WTC11 (cell line): ENCODE results near the gene TMEM147. TPM values are rescaled to one million over a fixed set of nuclear protein-coding genes. Genes with fewer than 3 reads are reported as not detected.

Experiments
- ATAC-seq: fragments of 200-7000 bp; cut with Tn5 transposase; 2 replicates; pipeline ENCODE4 v1.10.0; 2021; ENCODE audit warnings: mild to moderate bottlenecking, moderate library complexity
- CTCF ChIA-PET: fragments of 300-600 bp; sonication (Branson Sonifier 250); formaldehyde crosslinking; loops from one replicate; lab custom pipeline; 2021; ENCODE audit warnings: antibody characterized with exemption; lab: Charles Lee
- POLR2A ChIA-PET: fragments of 350-600 bp; sonication (Branson Sonifier 250); formaldehyde crosslinking; loops from one replicate; lab custom pipeline; 2021; ENCODE audit warnings: antibody characterized with exemption; lab: Charles Lee
- DNase-seq: peaks from one replicate; pipeline ENCODE4 v3.0.0; 2021; ENCODE audit warnings: low spot score
- H3K27ac Mint-ChIP-seq: 2 replicates; pipeline ENCODE4 v1.8.0; 2021; ENCODE audit warnings: mixed read lengths
- H3K27me3 Mint-ChIP-seq: 2 replicates; pipeline ENCODE4 v1.8.0; 2021; ENCODE audit warnings: low read depth, mild to moderate bottlenecking, moderate library complexity, mixed read lengths
- H3K36me3 Mint-ChIP-seq: 2 replicates; pipeline ENCODE4 v1.8.0; 2021; ENCODE audit warnings: mixed read lengths
- H3K4me1 Mint-ChIP-seq: 2 replicates; pipeline ENCODE4 v1.8.0; 2022; ENCODE audit warnings: mixed read lengths
- H3K4me3 Mint-ChIP-seq: 2 replicates; pipeline ENCODE4 v1.8.0; 2021; ENCODE audit warnings: mild to moderate bottlenecking, moderate library complexity, mixed read lengths
- H3K9me3 Mint-ChIP-seq: 2 replicates; pipeline ENCODE4 v1.8.0; 2021; ENCODE audit warnings: mixed read lengths
- ARID4B ChIP-seq: sonication (generic); formaldehyde crosslinking; IDR thresholded peaks from 2 replicates; pipeline ENCODE4 v1.8.0; 2023; ENCODE audit warnings: missing genetic modification reagents, mild to moderate bottlenecking, borderline replicate concordance
- E2F5 ChIP-seq: sonication (generic); formaldehyde crosslinking; IDR thresholded peaks from 2 replicates; pipeline ENCODE4 v1.8.1; 2022; ENCODE audit warnings: mild to moderate bottlenecking, moderate library complexity, missing genetic modification reagents
- FOXP1 ChIP-seq: sonication (generic); formaldehyde crosslinking; IDR thresholded peaks from 2 replicates; pipeline ENCODE4 v1.8.0; 2022; ENCODE audit warnings: missing genetic modification reagents, mild to moderate bottlenecking, moderate library complexity, borderline replicate concordance
- MYBL2 ChIP-seq: sonication (generic); formaldehyde crosslinking; IDR thresholded peaks from 2 replicates; pipeline ENCODE4 v1.8.1; 2023; ENCODE audit warnings: mild to moderate bottlenecking, moderate library complexity, missing genetic modification reagents
- NR1H2 ChIP-seq: sonication (generic); formaldehyde crosslinking; IDR thresholded peaks from 2 replicates; pipeline ENCODE4 v1.9.0; 2021; ENCODE audit warnings: mild to moderate bottlenecking, moderate library complexity, missing genetic modification reagents
- RELA ChIP-seq: sonication (generic); formaldehyde crosslinking; IDR thresholded peaks from 2 replicates; pipeline ENCODE4 v1.8.1; 2022; ENCODE audit warnings: missing genetic modification reagents, mild to moderate bottlenecking, borderline replicate concordance
- TEAD4 ChIP-seq: sonication (generic); formaldehyde crosslinking; IDR thresholded peaks from 2 replicates; pipeline ENCODE4 v1.8.0; 2022; ENCODE audit warnings: mild to moderate bottlenecking, missing genetic modification reagents
- ZNF263 ChIP-seq: sonication (generic); formaldehyde crosslinking; IDR thresholded peaks from 2 replicates; pipeline ENCODE4 v1.8.1; 2022; ENCODE audit warnings: low read depth, mild to moderate bottlenecking, moderate library complexity, missing genetic modification reagents
- ZNF281 ChIP-seq: sonication (generic); formaldehyde crosslinking; IDR thresholded peaks from 2 replicates; pipeline ENCODE4 v1.8.0; 2023; ENCODE audit warnings: mild to moderate bottlenecking, missing genetic modification reagents
- ZNF423 ChIP-seq: fragments of 250-450 bp; sonication (Bioruptor Pico); IDR thresholded peaks from 2 replicates; pipeline ENCODE4 v2.1.2; 2022; ENCODE audit warnings: mild to moderate bottlenecking, moderate library complexity
- total RNA-seq: library from RNA; stranded (reverse); gene quantifications from 3 replicates; pipeline ENCODE4 v1.2.3, GENCODE V29; 2021
- TF ChIP-seq, protein P1 (sequence below): sonication (generic); formaldehyde crosslinking; IDR thresholded peaks from 2 replicates; pipeline ENCODE4 v1.8.1; 2023; ENCODE audit warnings: mild to moderate bottlenecking, missing genetic modification reagents
- TF ChIP-seq, protein P2 (sequence below): sonication (generic); formaldehyde crosslinking; IDR thresholded peaks from 2 replicates; pipeline ENCODE4 v1.8.0; 2022; ENCODE audit warnings: mild to moderate bottlenecking, missing genetic modification reagents

The TMEM147 gene
- total RNA-seq, 1 experiment from 2014 or later = 135 TPM

GRCh38 chr19:35544110-35544802, 1.2 kb upstream of the TMEM147 start:
- TF ChIP-seq ZNF423 (CRISPR knock-in tag) (no peak), ARID4B (CRISPR knock-in tag) (no peak), TEAD4 (CRISPR knock-in tag) (no peak), NR1H2 (no peak), FOXP1 (CRISPR knock-in tag) (no peak), ZNF263 (CRISPR knock-in tag) (no peak), MYBL2 (CRISPR knock-in tag) (no peak), ZNF281 (no peak)
- TF ChIP-seq, protein P1, sequence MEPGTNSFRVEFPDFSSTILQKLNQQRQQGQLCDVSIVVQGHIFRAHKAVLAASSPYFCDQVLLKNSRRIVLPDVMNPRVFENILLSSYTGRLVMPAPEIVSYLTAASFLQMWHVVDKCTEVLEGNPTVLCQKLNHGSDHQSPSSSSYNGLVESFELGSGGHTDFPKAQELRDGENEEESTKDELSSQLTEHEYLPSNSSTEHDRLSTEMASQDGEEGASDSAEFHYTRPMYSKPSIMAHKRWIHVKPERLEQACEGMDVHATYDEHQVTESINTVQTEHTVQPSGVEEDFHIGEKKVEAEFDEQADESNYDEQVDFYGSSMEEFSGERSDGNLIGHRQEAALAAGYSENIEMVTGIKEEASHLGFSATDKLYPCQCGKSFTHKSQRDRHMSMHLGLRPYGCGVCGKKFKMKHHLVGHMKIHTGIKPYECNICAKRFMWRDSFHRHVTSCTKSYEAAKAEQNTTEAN (CRISPR knock-in tag) = no peak
- TF ChIP-seq, all 79 proteins: peak for 0
- POLR2A ChIA-PET = no interaction called here
- peak overlapping the region; percentile 92 for H3K4me3 Mint-ChIP-seq
- CTCF ChIA-PET = interaction anchor here (1.2 to 2.0 kb wide), 2 partner anchors 13 to 34 kb away, joined by 3 to 6 read pairs; no protein-coding TSS in a partner anchor
- ATAC-seq = no peak
- no peaks in the 10 kb centered on the region for H3K9me3 Mint-ChIP-seq
- no peak for DNase-seq
- H3K27me3 Mint-ChIP-seq = no peaks in the 10 kb centered on the region; the same call in 1 of the 2 replicates
- peaks cover 21% of the 10 kb centered on the region for H3K4me1 Mint-ChIP-seq
- H3K27ac Mint-ChIP-seq = peak overlapping the region; percentile 80
- peaks cover 27% of the 10 kb centered on the region for H3K36me3 Mint-ChIP-seq

DNA sequence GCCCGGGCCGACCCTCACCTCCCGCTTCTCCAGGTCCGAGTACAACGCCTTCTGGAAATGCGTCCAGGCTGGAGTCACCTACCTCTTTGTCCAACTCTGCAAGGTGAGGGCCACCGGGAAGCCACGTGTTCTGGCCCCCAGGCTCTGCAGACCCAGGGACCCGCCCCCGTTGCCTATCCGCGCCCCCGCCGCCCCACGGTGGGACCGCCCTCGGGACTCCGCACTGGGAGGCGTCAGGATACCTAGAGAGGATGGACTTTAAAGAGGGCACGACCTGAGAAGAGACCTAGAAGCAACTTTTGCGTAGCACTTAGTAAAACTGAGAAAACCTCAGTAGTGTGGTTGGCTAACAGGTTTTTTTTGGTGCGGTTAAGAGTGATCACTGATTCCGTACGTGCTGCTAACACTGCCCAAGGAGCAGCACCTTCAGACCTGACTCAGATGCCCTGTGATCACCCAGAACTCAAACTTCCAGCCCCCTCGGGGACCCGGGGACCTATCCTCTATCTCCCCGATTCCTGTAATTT, 492 bp downstream of the TMEM147 start:
- peak overlapping the region; percentile 92 for H3K4me3 Mint-ChIP-seq
- H3K27ac Mint-ChIP-seq = 0 out of 2 replicates have a peak overlapping the region, but pooled peaks have one; percentile 27
- ChIA-PET CTCF (no interaction called here), POLR2A (no interaction called here)
- DNase-seq (peak; percentile 52), ATAC-seq (peak; percentile 23)
- peaks cover 23% of the 10 kb centered on the region for H3K4me1 Mint-ChIP-seq
- no peaks in the 10 kb centered on the region; the same call in 1 of the 2 replicates for H3K27me3 Mint-ChIP-seq
- TF ChIP-seq, protein P2, sequence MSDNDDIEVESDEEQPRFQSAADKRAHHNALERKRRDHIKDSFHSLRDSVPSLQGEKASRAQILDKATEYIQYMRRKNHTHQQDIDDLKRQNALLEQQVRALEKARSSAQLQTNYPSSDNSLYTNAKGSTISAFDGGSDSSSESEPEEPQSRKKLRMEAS (CRISPR knock-in tag) = 0 out of 2 replicates have a peak, but pooled peaks have one; percentile 2
- TF ChIP-seq E2F5 (CRISPR knock-in tag) (0 out of 2 replicates have a peak, but pooled peaks have one; percentile 22), RELA (CRISPR knock-in tag) (no peak)
- no peaks in the 10 kb centered on the region for H3K9me3 Mint-ChIP-seq
- peaks cover 24% of the 10 kb centered on the region; the same call in 1 of the 2 replicates for H3K36me3 Mint-ChIP-seq
